HG02884 (cell line): ENCODE measurements around the gene BBX.

Source experiments
- ATAC-seq: cut with Tn5 transposase; IDR thresholded peaks from one replicate; pipeline ENCODE4 v1.9.1; 2021; ENCODE audit warnings: mild to moderate bottlenecking, moderate library complexity; ENCODE audit not compliant: unreplicated experiment

Gene BBX

GRCh38 chr3:107738486-107739183 is 215.9 kb downstream of the BBX start:
- ATAC-seq = no peak

- ATAC-seq = no peak
Measured at GRCh38 chr3:107739227-107739626, 216.5 kb downstream of the BBX start.

- ATAC-seq = no peak
Measured at GRCh38 chr3:107740992-107741896, 218.5 kb downstream of the BBX start.

GRCh38 chr3:107745354-107745753 is 222.6 kb downstream of the BBX start:
- ATAC-seq = no peak

- ATAC-seq = no peak
Measured at GRCh38 chr3:107752202-107752990, 229.6 kb downstream of the BBX start.

- peak; percentile 57 for ATAC-seq
Measured at GRCh38 chr3:107753494-107753893, 230.7 kb downstream of the BBX start.

GRCh38 chr3:107753976-107754375 is 231.2 kb downstream of the BBX start:
- no peak for ATAC-seq

DNA sequence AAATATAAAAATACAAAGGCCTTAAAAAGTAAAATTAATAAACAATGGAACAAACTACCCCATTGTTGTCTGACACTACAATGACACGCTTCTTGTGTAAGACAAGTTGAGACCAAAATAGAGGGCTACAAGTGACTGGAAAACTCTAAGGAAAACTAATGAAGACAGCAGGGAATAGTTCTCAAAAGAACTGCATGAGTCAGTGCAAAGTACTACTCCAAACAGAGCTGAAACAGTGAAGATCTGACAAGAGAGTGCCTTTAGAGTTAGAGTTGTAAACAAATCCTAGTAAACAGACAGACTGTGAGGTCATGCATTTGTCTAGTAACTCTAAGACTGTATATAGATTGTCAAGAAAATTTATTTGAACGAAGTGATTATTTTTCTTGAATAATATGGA is 233.9 kb downstream of the BBX start:
- no peak for ATAC-seq

DNA sequence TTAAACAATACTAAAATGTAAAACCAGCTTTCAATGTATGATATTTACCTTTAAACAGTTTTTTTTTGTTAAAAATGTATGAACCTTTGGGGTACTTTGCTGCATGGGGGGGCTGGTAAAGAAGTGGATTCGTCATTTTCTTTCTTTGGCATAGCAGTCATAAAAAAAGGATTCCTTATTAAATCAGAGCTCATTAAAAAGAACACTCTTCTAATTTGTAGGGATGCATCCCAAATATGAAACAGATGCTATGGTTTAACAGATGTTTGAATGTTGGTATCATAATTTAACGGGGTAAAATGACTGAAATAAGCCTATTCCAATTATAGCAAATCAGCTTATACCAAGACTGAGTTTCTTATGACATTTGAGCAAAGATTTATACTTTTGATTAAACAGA is 234.4 kb downstream of the BBX start:
- ATAC-seq = no peak

- ATAC-seq = no peak
Measured at GRCh38 chr3:107760144-107760543, 237.4 kb downstream of the BBX start.

- no peak for ATAC-seq
Measured at GRCh38 chr3:107761391-107761790, 238.6 kb downstream of the BBX start.

DNA sequence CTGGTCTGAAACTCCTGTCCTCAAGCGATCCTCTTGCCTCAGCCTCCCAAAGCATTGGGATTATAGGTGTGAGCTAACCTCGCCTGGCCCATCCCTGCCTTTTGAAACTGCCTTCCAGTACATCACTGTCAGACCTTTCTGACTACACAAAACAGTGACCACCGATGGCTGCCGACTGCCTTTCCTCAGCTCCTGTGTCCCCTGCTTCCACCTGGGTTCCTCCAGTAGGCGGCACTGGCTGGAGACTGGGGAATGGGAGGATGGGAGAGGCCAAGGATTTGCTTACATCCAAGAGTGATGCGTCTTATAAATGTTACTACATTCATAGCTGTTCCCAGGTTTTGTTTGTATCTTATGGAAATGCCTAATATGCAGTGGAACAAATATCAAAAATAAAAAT is 242.8 kb downstream of the BBX start:
- no peak for ATAC-seq

- ATAC-seq = no peak
Measured at GRCh38 chr3:107767897-107768605, 245.3 kb downstream of the BBX start.

DNA sequence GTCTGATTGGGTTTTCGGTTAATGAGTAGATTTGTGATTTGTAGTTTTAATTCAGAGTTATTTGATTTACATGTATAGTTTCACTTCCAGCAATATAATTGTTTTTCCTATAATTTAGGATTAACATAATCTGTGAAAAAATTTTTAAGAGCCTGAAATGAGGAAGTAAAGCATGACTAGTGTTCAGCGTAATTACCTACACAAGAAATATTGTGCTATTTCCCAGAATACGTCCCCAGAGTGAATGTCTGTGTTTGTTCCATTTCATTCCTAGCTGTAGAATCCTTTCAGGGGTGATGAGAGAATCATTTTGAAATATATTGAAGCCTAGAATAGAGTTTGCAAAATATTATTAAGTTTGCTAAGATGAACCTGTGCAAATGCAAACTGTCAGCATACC is 247.1 kb downstream of the BBX start:
- no peak for ATAC-seq

DNA sequence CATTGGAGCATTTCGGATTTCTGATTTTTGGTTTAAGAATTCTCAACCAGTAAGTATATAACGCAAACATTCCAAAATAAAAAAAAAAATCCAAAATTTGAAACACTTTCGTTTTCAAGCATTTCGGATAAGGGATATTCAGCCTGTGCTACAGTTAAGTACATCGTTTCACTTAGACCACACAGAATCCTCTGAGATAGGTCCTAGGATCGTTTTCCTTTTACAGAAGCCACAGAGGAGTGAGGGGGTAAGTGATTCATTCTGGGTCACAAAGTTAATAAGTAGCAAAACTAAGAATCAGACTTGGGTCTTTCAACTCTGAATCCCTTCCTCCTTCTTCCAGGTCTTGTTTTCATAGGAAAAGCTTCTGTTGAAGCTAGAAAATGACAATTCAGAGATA is 249.3 kb downstream of the BBX start:
- ATAC-seq = no peak

DNA sequence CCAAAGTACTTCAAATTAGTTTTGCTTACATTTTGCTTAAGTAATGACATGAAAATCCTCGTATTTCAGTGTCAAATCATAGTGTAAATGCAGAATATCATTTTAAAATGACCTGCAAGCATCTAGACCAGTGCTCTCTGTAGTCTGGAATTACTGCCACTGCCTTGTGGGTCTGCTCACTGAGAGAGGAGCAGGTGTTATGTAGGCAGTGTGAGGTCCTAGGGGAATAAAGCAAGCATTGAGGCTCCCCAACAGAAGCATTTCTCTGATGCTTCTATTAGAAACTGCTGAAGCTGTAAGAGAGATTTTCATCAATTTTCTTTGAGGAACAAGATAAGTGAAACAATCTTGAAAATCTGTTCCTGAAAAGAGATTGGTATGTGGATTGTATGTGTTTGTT is 253.2 kb downstream of the BBX start:
- ATAC-seq = no peak

DNA sequence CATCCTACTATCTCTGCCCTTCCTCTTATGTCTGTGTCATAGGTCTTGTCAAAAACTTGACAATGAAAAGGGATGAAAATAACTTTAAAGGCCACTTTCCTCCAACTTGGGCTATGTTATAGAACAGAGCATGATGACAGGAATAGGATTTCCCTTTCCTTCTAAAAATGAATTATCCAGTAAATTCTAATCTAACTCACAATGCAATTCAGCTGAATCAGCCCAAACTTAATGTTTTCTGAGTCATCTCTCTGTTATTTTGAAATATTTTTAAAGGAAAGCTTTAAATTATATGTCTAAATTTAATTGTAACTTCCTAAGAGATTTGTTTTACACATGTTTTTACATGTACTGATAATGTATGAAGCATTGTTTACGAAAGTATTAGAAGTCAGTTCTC is 258.5 kb downstream of the BBX start:
- ATAC-seq = no peak

DNA sequence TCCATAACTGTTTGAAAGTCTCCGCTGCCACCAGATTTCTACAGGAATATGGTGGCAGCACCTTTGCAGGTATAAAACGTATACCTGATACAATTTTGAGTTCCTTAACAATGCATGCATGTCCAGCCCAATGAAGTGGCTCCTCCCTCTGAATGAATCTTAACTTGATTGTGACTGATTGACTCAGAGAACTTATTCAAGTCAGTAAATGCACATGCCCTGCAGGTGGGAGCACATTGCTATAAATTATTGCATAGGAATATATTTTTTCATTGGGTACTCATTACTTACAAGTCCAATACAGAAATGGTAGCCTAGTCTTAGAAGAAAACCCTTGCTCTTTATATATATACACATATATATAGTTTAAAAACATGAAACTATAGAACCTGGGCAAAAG is 259.3 kb downstream of the BBX start:
- ATAC-seq = no peak

DNA sequence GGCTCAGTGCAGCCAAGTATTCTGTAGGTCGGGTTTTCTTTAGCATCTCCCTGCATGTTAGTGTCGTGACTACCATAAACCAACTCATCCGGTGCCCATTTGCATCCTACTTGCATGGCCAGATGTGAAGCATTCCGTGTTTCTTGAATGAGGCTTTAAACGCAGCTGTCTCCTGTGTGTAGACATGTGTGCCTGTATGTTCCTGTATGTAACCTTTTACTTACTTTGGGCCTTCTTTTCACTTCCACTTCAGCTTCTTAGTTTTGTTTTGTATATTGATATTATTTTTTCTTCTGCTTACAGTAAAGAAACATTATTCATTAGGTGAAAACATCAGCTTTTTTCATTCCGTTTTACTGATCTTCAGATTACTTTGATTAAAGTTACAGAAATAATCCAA is 267.9 kb downstream of the BBX start:
- ATAC-seq = no peak

- ATAC-seq = no peak
Measured at GRCh38 chr3:107791027-107791426, 268.3 kb downstream of the BBX start.

- no peak for ATAC-seq
Measured at GRCh38 chr3:107791450-107791849, 268.7 kb downstream of the BBX start.
